KG1 (cell line): ENCODE data around the gene GARIN5A.
"Not testable (repeated sequence)": the region's sequence is repeated elsewhere in the genome, so short reads cannot be mapped to it uniquely, and the experiment has no call there.

Experiments
- DNase-seq: peaks from one replicate; lab custom pipeline; 2025; lab: John Stamatoyannopoulos, UW

Gene GARIN5A

DNA sequence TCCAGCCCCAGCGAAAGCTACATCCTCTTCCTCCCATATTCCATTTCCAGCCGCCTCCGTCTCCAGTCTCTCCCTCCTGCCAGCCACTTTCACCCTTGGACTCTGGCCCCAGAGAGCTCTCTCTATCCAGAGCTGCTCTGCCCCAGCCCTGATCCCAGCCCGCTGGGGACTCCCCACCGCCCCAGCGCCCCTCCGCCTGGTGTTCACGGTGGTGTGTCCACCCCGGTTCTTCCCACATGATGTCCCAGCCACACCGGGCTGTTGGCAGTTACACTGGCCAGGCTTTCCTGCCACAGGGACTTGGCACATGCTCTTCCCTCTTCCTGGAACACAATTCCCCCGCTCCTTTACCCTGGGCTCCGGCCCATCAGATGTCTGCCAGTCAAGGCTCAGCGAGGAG lies 11.6 kb downstream of the GARIN5A start:
- no peak for DNase-seq

GRCh38 chr19:50464348-50464747 lies 12.3 kb downstream of the GARIN5A start:
- DNase-seq, result no peak

- DNase-seq, result no peak
These were observed 13.7 kb downstream of the GARIN5A start for GRCh38 chr19:50462970-50463369.

DNA sequence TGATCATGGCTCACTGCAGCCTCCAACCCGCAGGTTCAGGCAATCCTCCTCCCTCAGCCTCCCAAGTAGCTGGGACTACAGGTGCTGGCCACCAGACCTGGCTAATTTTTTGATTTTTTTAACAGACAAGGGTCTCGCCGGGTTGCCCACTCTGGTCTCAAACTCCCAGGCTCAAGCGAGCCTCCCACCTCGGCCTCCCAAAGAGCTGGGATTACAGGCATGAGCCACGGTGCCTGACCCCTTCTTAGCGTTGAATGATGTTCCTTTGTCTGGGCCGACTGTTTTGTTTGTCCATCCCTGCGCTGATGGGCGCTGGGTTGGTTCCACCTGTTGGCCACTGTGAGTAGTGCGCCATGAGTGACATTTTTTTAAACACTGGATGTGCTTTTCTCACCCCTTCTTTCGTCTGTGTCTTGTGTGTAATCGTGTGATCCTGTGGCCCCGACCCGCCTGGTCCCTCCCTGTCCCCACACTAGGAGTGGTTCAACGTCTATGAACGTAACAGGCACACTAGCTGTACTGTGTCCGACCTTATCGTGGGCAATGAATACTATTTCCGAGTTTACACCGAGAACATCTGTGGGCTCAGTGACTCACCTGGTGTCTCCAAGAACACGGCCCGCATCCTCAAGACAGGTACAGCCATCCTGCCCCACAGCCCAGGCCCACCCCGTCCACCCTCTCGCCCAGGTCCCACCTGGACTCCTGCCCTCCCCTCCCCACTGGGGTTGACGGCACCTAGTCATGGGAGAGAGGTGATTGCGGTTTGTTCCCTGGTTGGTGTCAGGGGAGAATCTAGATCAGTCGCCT lies 15.4 kb downstream of the GARIN5A start:
- peak; percentile 37 for DNase-seq

GRCh38 chr19:50460161-50460765 lies 16.4 kb downstream of the GARIN5A start:
- no peak for DNase-seq

DNA sequence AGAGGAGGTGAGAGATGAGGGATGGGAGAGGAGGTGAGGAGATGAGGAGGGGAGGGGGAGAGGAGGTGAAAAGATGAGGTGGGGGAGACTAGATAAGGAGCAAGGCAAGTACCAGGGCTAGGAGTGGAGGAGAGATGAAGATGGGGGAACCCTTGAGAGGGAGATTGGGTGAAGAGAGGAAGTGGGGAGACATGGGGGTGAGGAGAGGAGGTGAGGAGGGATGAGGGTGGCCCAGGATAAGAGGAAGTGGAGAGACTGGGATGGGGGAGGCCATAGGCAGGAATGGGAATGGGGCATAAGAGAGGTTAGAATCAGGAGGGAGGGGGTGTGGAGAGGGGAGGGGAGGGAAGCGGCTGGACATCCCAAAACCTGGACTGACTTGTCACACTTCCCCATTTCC lies 17.0 kb downstream of the GARIN5A start:
- DNase-seq, result no peak

DNA sequence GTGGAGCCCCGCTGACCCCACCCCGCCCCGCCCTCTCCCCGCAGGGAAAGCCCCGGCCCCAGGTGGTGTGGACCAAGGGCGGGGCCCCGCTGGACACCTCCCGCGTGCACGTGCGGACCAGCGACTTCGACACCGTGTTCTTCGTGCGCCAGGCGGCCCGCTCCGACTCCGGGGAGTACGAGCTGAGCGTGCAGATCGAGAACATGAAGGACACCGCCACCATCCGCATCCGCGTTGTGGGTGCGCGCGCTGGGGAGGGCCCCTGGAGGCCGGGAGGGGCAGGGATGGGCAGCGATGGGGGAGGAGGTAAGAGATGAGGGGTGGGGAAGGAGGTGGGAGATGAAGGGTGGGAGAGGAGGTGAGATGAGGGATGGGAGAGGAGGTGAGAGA lies 17.6 kb downstream of the GARIN5A start:
- DNase-seq, result no peak

- no peak for DNase-seq
These were observed 18.1 kb downstream of the GARIN5A start for GRCh38 chr19:50458396-50459066.

DNA sequence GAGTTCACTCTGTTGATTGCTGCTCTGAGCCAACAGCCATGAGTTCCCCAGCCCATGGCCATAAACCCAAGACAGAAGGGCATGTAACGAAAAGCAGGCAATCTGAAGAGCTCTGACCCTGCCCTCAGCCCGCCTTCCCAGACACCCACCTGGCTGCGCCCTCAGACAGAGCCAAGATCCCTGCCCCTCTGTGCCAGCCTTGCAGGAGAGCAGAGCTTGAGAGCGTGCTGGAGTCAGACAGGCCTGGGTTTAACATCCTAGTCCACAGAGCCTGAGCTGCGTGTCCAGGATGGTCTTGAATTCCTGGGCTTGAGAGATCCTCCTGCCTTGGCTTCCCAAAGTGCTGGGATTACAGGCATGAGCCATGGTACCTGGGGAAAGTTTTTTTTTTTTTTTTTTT lies 19.3 kb downstream of the GARIN5A start:
- DNase-seq, result no peak

GRCh38 chr19:50455992-50456391 lies 20.7 kb downstream of the GARIN5A start:
- no peak for DNase-seq

- no peak for DNase-seq
These were observed 23.4 kb downstream of the GARIN5A start for GRCh38 chr19:50453243-50453642.

GRCh38 chr19:50451223-50451534 lies 25.5 kb downstream of the GARIN5A start:
- no peak for DNase-seq

GRCh38 chr19:50450369-50451222 lies 26.1 kb downstream of the GARIN5A start:
- DNase-seq, result no peak

DNA sequence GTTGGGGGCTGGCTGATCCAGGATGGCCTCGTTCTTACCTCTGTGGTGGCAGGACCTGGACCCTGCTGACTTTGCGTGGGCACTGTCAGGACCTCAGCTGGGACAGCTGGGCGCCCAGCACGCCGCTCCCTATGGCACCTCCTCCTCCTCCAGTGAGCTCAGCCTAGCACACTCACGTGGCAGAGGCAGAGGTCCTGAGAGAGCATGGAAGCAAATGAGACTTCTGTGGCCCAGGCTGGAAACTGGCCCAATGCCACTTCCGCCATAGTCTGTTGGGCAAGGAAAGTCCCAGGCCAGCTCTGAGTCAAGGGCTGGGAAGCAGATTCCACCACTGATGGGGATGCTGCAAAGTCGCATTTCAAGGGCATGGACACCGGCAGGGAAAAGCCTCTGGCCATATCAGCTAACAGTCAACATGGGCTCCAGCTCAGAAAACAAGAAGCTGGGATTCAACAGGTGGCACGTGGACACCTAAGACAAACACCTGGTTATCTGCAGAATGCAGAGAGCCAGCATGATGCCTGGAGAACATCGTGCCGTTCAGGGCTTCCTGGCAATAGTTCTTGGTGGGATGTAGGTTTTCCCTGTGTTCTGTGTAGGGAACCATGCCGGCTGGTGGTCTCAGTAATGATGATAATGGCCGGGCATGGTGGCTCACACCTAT lies 27.3 kb downstream of the GARIN5A start:
- no peak for DNase-seq

DNA sequence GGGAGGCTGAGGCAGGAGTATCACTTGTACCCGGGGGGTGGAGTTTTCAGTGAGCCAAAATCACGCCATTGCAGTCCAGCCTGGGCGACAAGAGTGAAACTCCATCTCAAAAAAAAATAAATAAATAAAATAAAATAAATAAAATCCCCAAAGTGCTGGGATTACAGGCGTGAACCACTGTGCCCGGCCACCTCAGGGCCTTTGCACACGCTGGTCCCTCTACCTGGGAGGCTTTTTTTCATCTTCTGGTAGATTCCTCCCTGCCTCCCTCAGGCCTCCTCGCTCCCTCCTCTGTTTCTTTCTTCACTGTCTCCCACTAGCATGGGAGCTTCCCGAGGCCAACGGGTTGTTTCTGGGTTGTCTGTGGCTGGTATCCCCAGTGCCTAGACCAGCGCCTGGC lies 28.9 kb downstream of the GARIN5A start:
- DNase-seq, result no peak

DNA sequence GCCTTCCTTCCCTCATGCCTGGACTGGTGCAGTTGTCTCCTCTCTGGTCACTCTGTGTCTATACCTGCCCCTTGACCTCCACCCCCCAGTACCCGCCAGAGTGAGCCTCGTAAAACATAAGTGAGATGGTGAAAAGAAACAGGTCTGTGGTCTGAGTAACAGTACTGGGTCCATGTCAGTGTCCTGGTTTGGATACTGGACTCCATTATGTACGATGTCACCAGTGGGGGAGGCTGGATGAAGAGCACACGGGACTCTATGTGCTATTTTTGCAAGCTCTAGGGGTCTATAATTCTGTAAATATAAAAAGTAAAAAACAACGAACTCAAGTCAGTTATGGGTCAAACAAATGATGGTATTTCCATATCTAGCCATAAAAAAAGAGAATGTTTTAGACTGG lies 29.6 kb downstream of the GARIN5A start:
- no peak for DNase-seq

DNA sequence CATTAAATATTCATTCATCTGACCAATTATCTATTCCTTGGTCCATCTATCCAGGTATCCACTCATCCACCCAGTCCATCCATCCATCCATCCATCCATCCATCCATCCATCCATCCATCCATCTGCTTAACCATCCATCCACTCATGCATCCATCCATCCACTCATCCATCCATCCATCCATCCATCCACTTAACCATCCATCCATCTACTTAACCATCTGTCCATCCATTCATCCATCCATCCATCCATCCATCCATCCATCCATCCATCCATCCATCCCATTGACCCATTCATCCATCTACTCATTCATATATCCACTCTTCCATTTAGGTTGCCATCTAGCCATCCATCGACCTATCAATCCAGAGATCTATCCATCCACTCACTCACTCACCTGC lies 32.6 kb downstream of the GARIN5A start:
- no peak for DNase-seq

- not testable (repeated sequence) for DNase-seq
These were observed 37.5 kb downstream of the GARIN5A start for GRCh38 chr19:50439130-50439529.

GRCh38 chr19:50437862-50438449 lies 38.7 kb downstream of the GARIN5A start:
- DNase-seq, result no peak

DNA sequence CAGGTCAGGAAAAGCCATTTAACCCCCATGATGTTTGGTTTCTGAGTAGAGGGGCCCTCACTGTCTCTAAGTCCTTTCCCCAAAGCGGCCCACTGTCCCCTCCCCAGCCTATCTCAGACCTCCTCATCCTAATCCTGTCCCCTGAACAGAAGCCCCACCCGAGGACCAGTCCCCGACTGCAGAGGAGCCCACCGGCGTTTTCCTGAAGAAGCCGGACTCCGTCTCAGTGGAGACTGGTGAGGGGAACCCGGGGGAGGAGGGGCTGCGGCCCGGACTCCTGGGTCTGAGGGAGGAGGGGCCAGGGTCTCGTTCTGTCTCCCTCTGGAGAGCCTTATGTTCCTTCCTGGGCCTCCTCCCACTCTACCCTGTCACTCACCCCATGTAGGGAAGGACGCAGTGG lies 41.0 kb downstream of the GARIN5A start:
- no peak for DNase-seq

DNA sequence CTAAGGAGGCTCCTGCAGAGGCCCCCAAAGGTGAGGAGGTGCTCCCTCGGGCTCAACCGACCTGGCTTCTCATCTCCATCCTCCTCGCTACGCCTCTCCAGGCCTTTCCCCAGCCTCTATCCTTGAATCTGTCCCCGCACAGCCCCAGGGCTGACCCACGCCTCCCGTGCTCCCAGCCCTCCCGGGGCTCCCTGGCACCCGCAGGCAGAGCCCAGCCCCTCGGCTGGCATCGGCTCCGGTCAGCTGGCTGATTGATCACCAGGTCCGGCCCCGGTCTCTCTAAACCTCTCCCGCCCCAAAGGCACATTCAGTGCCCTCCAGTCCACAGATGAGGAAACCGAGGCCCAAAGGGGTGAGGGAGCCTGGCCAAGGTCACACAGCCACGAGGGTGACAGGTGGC lies 41.4 kb downstream of the GARIN5A start:
- DNase-seq, result no peak

GRCh38 chr19:50434525-50434924 lies 42.1 kb downstream of the GARIN5A start:
- no peak for DNase-seq
